ENCODE data around the gene HHAT. TPM values are rescaled to one million over a fixed set of nuclear protein-coding genes. Genes with fewer than 3 reads are reported as not detected.

The HHAT gene
- total RNA-seq, 4 donors from 2014 or later = 4.6 to 8.8 (median 6.7) TPM

GRCh38 chr1:210407207-210407886, 78.6 kb downstream of the HHAT start:
- intact Hi-C loops (cut with DNase I; ENCODE audit: low total_unique reads) = loop anchor here (10.0 kb wide), 2 partner anchors 553 to 727 kb away; partner anchors contain the start of gene KCNH1
- peak; percentile 42 to 92 for DNase-seq (ENCODE audit: low spot score in 2 of 2)
- H3K4me3 ChIP-seq (ENCODE audit: low read depth, poor library complexity, severe bottlenecking) = no peak overlapping the region
- TF ChIP-seq CTCF (IDR thresholded peaks at IDR 0.05) = peak in 1 of 3 donors; percentile 43
- TF ChIP-seq POLR2A (IDR thresholded peaks at IDR 0.05) = no peak
- 23 to 28% methylated on average over 9 of the region's 9 CpGs for WGBS, 2 donors

GRCh38 chr1:210407887-210408252, 79.2 kb downstream of the HHAT start:
- 90 to 94% methylated on average over 1 of the region's 1 CpG for WGBS, 2 donors
- no peak for DNase-seq (ENCODE audit: low spot score in 2 of 2)
- TF ChIP-seq CTCF (IDR thresholded peaks at IDR 0.05) = no peak
- TF ChIP-seq POLR2A (IDR thresholded peaks at IDR 0.05) = no peak
- H3K4me3 ChIP-seq (ENCODE audit: low read depth, poor library complexity, severe bottlenecking) = no peak overlapping the region
- intact Hi-C loops (cut with DNase I; ENCODE audit: low total_unique reads) = loop anchor here (10.0 kb wide), 2 partner anchors 553 to 727 kb away; partner anchors contain the start of gene KCNH1

GRCh38 chr1:210412240-210412639, 83.5 kb downstream of the HHAT start:
- DNase-seq (ENCODE audit: low spot score in 2 of 2) = no peak
- no peak overlapping the region for H3K4me3 ChIP-seq (ENCODE audit: low read depth, poor library complexity, severe bottlenecking)
- intact Hi-C loops (cut with DNase I; ENCODE audit: low total_unique reads) = no loop called here
- TF ChIP-seq CTCF (IDR thresholded peaks at IDR 0.05) = no peak
- TF ChIP-seq POLR2A (IDR thresholded peaks at IDR 0.05) = no peak
- 100% methylated on average over 1 of the region's 1 CpG for WGBS, 2 donors

GRCh38 chr1:210413951-210414350, 85.2 kb downstream of the HHAT start:
- DNase-seq (ENCODE audit: low spot score in 2 of 2) = no peak
- H3K4me3 ChIP-seq (ENCODE audit: low read depth, poor library complexity, severe bottlenecking) = no peak overlapping the region
- intact Hi-C loops (cut with DNase I; ENCODE audit: low total_unique reads) = no loop called here
- 87 to 90% methylated on average over 4 of the region's 4 CpGs for WGBS, 2 donors
- TF ChIP-seq CTCF (IDR thresholded peaks at IDR 0.05) (no peak), POLR2A (IDR thresholded peaks at IDR 0.05) (no peak)

- 82% methylated on average over 9 of the region's 9 CpGs for WGBS, 2 donors
- no peak overlapping the region for H3K4me3 ChIP-seq (ENCODE audit: low read depth, poor library complexity, severe bottlenecking)
- intact Hi-C loops (cut with DNase I; ENCODE audit: low total_unique reads) = no loop called here
- no peak for DNase-seq (ENCODE audit: low spot score in 2 of 2)
- TF ChIP-seq CTCF (IDR thresholded peaks at IDR 0.05) (no peak), POLR2A (IDR thresholded peaks at IDR 0.05) (no peak)
These were observed 87.2 kb downstream of the HHAT start for GRCh38 chr1:210415846-210416448.

Measured in lower leg skin (tissue), 4 donors.